Activated CD4-positive, alpha-beta T cell treated with anti-CD3 and anti-CD28 coated beads for 24 hours (primary cell): Measurements from ENCODE around the gene SLC9A8.
A peak's percentile ranks its signal among the peaks of the same experiment; 100 is the strongest.
"Not testable (repeated sequence)": the region's sequence is repeated elsewhere in the genome, so short reads cannot be mapped to it uniquely, and the experiment has no call there.

Experiments used
- DNase-seq, 2 donors: peaks; one replicate each; pipeline ENCODE4 v3.0.0-alpha.2; 2020; ENCODE audit warnings: low read depth in 2 of 2

Gene SLC9A8

GRCh38 chr20:49893242-49894072 lies 80.8 kb downstream of the SLC9A8 start:
- peak in 1 of 2 donors; percentile 21 for DNase-seq

- no peak for DNase-seq
These were observed 81.4 kb downstream of the SLC9A8 start for GRCh38 chr20:49894073-49894470.

GRCh38 chr20:49895474-49896093 lies 83.0 kb downstream of the SLC9A8 start:
- DNase-seq: not testable (repeated sequence)

GRCh38 chr20:49896204-49896603 lies 83.6 kb downstream of the SLC9A8 start:
- DNase-seq: no peak

GRCh38 chr20:49899541-49900383 lies 87.1 kb downstream of the SLC9A8 start:
- no peak for DNase-seq

GRCh38 chr20:49901588-49901987 lies 89.0 kb downstream of the SLC9A8 start:
- no peak for DNase-seq

GRCh38 chr20:49904440-49905214 lies 92.0 kb downstream of the SLC9A8 start:
- no peak for DNase-seq

GRCh38 chr20:49905415-49906091 lies 92.9 kb downstream of the SLC9A8 start:
- no peak for DNase-seq

- no peak for DNase-seq
These were observed 93.5 kb downstream of the SLC9A8 start for GRCh38 chr20:49906101-49906604.

GRCh38 chr20:49906615-49907154 lies 94.1 kb downstream of the SLC9A8 start:
- no peak for DNase-seq

- no peak for DNase-seq
These were observed 95.0 kb downstream of the SLC9A8 start for GRCh38 chr20:49907405-49908257.

GRCh38 chr20:49908258-49908565 lies 95.6 kb downstream of the SLC9A8 start:
- no peak for DNase-seq

GRCh38 chr20:49909499-49910339 lies 97.1 kb downstream of the SLC9A8 start:
- DNase-seq: no peak

GRCh38 chr20:49910340-49910706 lies 97.7 kb downstream of the SLC9A8 start:
- DNase-seq: no peak

- no peak for DNase-seq
These were observed 100.9 kb downstream of the SLC9A8 start for GRCh38 chr20:49913399-49914047.

GRCh38 chr20:49914310-49915117 lies 101.9 kb downstream of the SLC9A8 start:
- DNase-seq: no peak

- no peak for DNase-seq
These were observed 102.4 kb downstream of the SLC9A8 start for GRCh38 chr20:49915118-49915379.
